Mucosa of descending colon (tissue), 3 donors: ENCODE measurements around the gene SBF2. TPM values are rescaled to one million over a fixed set of nuclear protein-coding genes. Genes with fewer than 3 reads are reported as not detected.
"Not testable (repeated sequence)": the region's sequence is repeated elsewhere in the genome, so short reads cannot be mapped to it uniquely, and the experiment has no call there.

Experiments used
- ATAC-seq: fragments of 200-7000 bp; cut with Tn5 transposase; one replicate; pipeline ENCODE4 v1.9.1; 2020; ENCODE audit warnings: mild to moderate bottlenecking, moderate library complexity
- DNase-seq, 3 donors: peaks; one replicate each; pipeline ENCODE4 v3.0.0-alpha.2; 2020
- H3K36me3 ChIP-seq: fragments of 200-600 bp; one replicate; pipeline ENCODE4 v1.8.0; 2021; ENCODE audit warnings: low read depth, mild to moderate bottlenecking
- H3K4me1 ChIP-seq: fragments of 200-600 bp; one replicate; pipeline ENCODE4 v1.8.0; 2021; ENCODE audit warnings: low read depth, mild to moderate bottlenecking
- H3K4me3 ChIP-seq: fragments of 200-600 bp; one replicate; pipeline ENCODE4 v1.8.0; 2021; ENCODE audit warnings: mild to moderate bottlenecking
- H3K9me3 ChIP-seq: fragments of 200-600 bp; one replicate; pipeline ENCODE4 v1.8.0; 2021; ENCODE audit warnings: mild to moderate bottlenecking
- intact Hi-C, 2 donors: fragments of 100-400 bp; cut with DNase I in 1 of 2; cut with micrococcal nuclease in 1 of 2; formaldehyde crosslinking; loops; one replicate each; pipeline versions ENCODE4 v1.11.0 to v1.11.1; 2022; cut with DNase I, micrococcal nuclease
- total RNA-seq, 3 donors: library from RNA; stranded (reverse); fragmentation: NEBNext Ultra II Directional in 2 of 3; extraction: Animal tissue kit (Norgen Biotek cat#: 25700) in 2 of 3; gene quantifications; one replicate each; pipeline versions ENCODE4 v1.2.1 to v1.2.4, GENCODE V29; 2021 to 2023
- TF ChIP-seq, protein P1 (sequence below): fragments of 200-600 bp; IDR thresholded peaks from one replicate; pipeline ENCODE4 v1.8.0; 2022; ENCODE audit warnings: antibody characterized with exemption, mild to moderate bottlenecking
- donor health status: DM: no; HTN: no; CAD: no; lungs with moderate emphysema.
- donor health status: DM: no; HTN: no; CAD: no.
- donor health status: DM: no; HTN: yes; CAD: no.

The SBF2 gene
- total RNA-seq, 3 donors from 2014 or later: 35.2 to 60.3 (median 48.2) TPM

DNA sequence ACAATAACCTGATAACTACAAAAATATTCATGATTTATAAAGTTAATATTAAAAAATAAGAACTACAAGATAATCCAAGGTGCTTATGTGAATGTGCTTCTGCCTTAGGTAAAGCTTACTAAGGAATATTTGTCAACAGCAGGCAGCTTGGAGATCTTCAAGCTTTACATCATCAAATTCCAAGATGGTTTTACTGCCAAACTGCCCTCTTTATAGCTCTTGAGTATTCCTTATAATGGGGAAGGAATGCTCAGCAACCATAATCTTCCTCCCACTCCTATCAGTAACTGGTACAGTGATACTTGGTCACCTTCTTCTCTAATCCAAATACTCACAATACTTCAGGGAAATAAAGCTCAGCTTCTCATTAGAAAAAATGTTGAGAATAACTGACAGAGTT, 30.1 kb downstream of the SBF2 start:
- ATAC-seq (no peak), DNase-seq (no peak)
- TF ChIP-seq, protein P1, sequence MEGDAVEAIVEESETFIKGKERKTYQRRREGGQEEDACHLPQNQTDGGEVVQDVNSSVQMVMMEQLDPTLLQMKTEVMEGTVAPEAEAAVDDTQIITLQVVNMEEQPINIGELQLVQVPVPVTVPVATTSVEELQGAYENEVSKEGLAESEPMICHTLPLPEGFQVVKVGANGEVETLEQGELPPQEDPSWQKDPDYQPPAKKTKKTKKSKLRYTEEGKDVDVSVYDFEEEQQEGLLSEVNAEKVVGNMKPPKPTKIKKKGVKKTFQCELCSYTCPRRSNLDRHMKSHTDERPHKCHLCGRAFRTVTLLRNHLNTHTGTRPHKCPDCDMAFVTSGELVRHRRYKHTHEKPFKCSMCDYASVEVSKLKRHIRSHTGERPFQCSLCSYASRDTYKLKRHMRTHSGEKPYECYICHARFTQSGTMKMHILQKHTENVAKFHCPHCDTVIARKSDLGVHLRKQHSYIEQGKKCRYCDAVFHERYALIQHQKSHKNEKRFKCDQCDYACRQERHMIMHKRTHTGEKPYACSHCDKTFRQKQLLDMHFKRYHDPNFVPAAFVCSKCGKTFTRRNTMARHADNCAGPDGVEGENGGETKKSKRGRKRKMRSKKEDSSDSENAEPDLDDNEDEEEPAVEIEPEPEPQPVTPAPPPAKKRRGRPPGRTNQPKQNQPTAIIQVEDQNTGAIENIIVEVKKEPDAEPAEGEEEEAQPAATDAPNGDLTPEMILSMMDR: no peak
- Histone ChIP-seq H3K4me3 (no peak overlapping the region), H3K36me3 (no peaks in the 10 kb centered on the region), H3K4me1 (no peaks in the 10 kb centered on the region), H3K9me3 (no peaks in the 10 kb centered on the region)
- intact Hi-C loops: no loop called here

DNA sequence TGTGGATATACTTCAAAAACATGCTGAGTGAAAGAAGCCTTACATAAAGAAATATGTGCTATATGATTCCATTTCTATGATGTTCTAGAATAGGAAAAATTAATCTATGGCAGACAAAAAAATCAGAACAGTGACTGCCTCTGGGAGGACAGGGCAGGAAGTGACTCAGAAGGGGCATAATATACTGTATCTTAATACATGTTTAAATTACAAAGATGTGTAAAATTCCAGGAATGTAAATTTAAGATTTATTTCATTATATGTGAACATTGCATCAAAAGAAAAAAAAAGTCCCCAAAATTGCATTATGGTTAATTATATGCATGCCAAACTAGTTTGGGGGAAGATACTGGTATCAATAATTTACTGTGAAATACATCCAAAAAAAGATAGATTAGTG, 32.2 kb downstream of the SBF2 start:
- H3K4me3 ChIP-seq: no peak overlapping the region
- TF ChIP-seq, protein P1: no peak
- no peak for ATAC-seq
- no peaks in the 10 kb centered on the region for H3K36me3 ChIP-seq
- H3K4me1 ChIP-seq: no peaks in the 10 kb centered on the region
- DNase-seq: no peak
- intact Hi-C loops: no loop called here
- no peaks in the 10 kb centered on the region for H3K9me3 ChIP-seq

DNA sequence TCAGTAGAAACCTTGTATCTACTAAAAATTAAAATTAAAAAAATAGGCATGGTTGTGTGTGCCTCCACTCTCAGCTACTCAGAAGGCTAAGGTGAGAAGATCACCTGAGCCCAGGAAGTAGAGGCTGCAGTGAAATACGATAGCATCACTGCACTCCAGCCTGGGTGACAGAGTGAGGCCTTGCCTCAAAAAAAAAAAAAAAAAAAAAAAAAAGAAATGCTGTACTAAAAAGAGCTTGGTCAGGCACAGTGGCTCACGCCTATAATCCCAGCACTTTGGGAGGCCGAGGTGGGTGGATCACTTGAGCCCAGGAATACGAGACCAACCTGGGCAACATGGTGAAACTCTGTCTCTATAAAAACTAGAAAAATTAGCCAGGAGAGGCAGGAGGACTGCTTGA, 36.5 kb downstream of the SBF2 start:
- H3K4me1 ChIP-seq: no peaks in the 10 kb centered on the region
- H3K4me3 ChIP-seq: no peak overlapping the region
- H3K36me3 ChIP-seq: no peaks in the 10 kb centered on the region
- intact Hi-C loops: no loop called here
- TF ChIP-seq, protein P1: no peak
- DNase-seq: no peak
- ATAC-seq: no peak
- H3K9me3 ChIP-seq: no peaks in the 10 kb centered on the region

DNA sequence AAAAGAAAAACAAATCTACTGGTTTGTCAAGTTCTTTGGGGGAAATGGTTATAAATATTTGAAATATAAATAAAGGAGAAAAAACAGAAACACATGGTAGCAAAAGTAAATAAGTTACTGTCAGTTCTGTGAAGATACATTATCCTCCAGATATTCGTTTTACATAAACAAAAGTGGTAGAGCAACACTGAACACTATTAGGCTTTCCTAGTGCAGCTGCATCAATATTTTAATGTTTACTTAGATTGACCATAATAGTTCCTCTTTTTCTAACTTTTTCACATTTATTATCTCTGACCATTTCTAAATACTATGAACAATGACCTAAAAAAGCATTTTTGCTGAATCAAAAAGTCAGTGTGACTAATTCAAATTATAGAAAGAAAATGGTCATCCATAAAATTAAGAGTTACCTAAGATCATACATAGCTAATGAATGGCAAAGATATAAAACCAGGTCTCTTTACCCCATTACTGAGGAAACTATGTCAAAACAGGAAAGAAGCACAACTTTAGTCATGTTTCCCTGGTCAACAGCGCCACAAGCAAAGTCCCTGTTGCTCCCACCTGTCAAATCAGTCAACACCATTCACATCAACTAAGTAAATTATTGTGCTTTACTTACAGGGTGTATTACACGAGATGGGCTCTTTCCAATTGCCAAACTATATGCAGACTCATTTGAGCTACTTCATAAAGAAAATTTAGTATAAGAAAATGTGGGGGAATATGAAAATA, 38.5 kb downstream of the SBF2 start:
- intact Hi-C loops: no loop called here
- ATAC-seq: no peak
- TF ChIP-seq, protein P1: no peak
- H3K4me1 ChIP-seq: no peaks in the 10 kb centered on the region
- no peak for DNase-seq
- no peaks in the 10 kb centered on the region for H3K36me3 ChIP-seq
- H3K9me3 ChIP-seq: no peaks in the 10 kb centered on the region
- H3K4me3 ChIP-seq: no peak overlapping the region

DNA sequence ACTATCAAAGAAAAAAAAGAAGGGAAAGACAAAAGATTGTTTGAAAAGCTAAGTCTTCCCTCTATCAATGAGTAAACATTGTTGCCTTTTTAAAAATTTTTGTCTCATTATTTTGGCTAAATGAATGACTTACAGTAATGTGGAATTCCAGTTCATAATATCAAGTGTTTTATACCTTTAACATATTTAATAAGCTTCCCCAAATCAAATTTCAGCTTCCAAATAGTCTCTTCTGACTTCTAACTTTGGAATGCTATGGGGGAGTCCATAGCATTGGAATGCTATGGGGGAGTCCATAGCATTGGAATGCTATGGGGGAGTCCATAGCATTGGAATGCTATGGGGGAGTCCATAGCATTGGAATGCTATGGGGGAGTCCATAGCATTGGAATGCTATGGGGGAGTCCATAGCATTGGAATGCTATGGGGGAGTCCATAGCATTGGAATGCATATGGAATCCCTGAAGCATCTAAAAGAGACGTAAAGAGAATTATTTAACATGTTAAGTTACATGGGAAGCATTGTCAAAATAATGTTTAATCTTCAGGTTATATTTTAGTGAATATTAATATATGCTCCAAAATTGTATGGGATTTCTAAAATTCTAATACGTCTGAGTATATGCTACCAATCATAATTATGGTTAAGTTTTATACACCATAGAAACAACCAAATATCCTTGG, 44.4 kb downstream of the SBF2 start:
- ATAC-seq, H3K4me3 ChIP-seq, H3K36me3 ChIP-seq, DNase-seq, H3K9me3 ChIP-seq, H3K4me1 ChIP-seq, intact Hi-C loops: not testable (repeated sequence)

DNA sequence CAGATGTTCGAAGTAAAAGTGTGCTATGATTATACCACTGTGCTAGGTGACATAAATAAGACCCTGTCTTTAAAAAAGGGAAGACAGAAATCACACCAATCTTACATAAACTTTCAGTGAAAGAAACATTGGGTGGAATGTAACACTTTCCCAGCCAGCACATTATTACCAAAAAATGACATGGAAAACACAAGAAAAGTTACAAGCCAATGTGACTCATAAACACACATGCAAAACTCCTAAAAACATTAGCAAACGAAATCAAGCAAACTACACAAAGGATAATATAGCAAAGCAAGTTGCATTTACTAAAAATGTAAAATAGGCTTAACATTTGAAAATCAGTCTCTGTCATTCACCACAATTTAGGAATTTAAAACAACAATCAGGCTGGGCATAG, 47.0 kb downstream of the SBF2 start:
- TF ChIP-seq, protein P1: no peak
- no peak for DNase-seq
- Histone ChIP-seq H3K9me3 (no peaks in the 10 kb centered on the region), H3K4me1 (no peaks in the 10 kb centered on the region), H3K36me3 (no peaks in the 10 kb centered on the region), H3K4me3 (no peak overlapping the region)
- intact Hi-C loops: no loop called here
- no peak for ATAC-seq
